OCI-LY1 (cell line): Measurements from ENCODE around the gene PPP1CB.

Experiments
- H2AFZ ChIP-seq: fragments of 200-600 bp; sonication (generic), shearing (Covaris generic); 2 replicates; pipeline ENCODE4 v1.6.0; 2014; ENCODE audit warnings: antibody characterized with exemption, mild to moderate bottlenecking, low read length
- H3F3A ChIP-seq: fragments of 200-600 bp; sonication (generic), shearing (Covaris generic); 2 replicates; pipeline ENCODE4 v1.6.0; 2014; ENCODE audit warnings: mild to moderate bottlenecking, antibody characterized with exemption, low read length, moderate library complexity; ENCODE audit not compliant: insufficient read depth
- H3K27ac ChIP-seq: fragments of 200-600 bp; sonication (generic); 2 replicates; pipeline ENCODE4 v1.5.1; 2014; ENCODE audit warnings: low read length, mixed run types, mild to moderate bottlenecking, low read depth; ENCODE audit not compliant: poor library complexity, severe bottlenecking
- H3K27me3 ChIP-seq: fragments of 200-600 bp; sonication (generic); 2 replicates; pipeline ENCODE4 v1.6.0; 2014; ENCODE audit warnings: antibody characterized with exemption, mild to moderate bottlenecking, low read length, moderate library complexity; ENCODE audit not compliant: insufficient read depth
- H3K36me3 ChIP-seq: fragments of 200-600 bp; sonication (generic); 2 replicates; pipeline ENCODE4 v1.6.1; 2014; ENCODE audit warnings: mild to moderate bottlenecking, antibody characterized with exemption, low read length, moderate library complexity, mixed read lengths; ENCODE audit not compliant: insufficient read depth
- H3K4me1 ChIP-seq: fragments of 200-600 bp; sonication (generic); 2 replicates; pipeline ENCODE4 v1.5.1; 2014; ENCODE audit warnings: mild to moderate bottlenecking, low read length, moderate library complexity; ENCODE audit not compliant: insufficient read depth, severe bottlenecking
- H3K4me2 ChIP-seq: fragments of 200-600 bp; sonication (generic), shearing (Covaris generic); 2 replicates; pipeline ENCODE4 v1.6.1; 2014; ENCODE audit warnings: low read length
- H3K4me3 ChIP-seq: fragments of 200-600 bp; sonication (generic); 2 replicates; pipeline ENCODE4 v1.5.1; 2014; ENCODE audit warnings: low read length, low read depth, mild to moderate bottlenecking, mixed read lengths; ENCODE audit not compliant: poor library complexity, severe bottlenecking
- H3K79me2 ChIP-seq: fragments of 200-600 bp; shearing (Covaris generic); 2 replicates; pipeline ENCODE4 v1.6.1; 2016; ENCODE audit warnings: mixed run types, low read length, mixed read lengths; ENCODE audit not compliant: insufficient read depth
- H3K9ac ChIP-seq: fragments of 200-600 bp; sonication (generic), shearing (Covaris generic); 2 replicates; pipeline ENCODE4 v1.6.1; 2014; ENCODE audit warnings: mild to moderate bottlenecking, low read length, mixed read lengths
- H3K9me2 ChIP-seq: fragments of 200-600 bp; sonication (generic), shearing (Covaris generic); 2 replicates; pipeline ENCODE4 v1.6.1; 2014; ENCODE audit warnings: low read depth, mild to moderate bottlenecking, low read length, mixed read lengths
- H3K9me3 ChIP-seq: fragments of 200-600 bp; shearing (Covaris generic); 2 replicates; pipeline ENCODE4 v1.6.1; 2014; ENCODE audit warnings: low read length, mixed read lengths
- H4K20me1 ChIP-seq: fragments of 200-600 bp; sonication (generic), shearing (Covaris generic); 2 replicates; pipeline ENCODE4 v1.6.0; 2016; ENCODE audit warnings: mild to moderate bottlenecking, low read length; ENCODE audit not compliant: insufficient read depth
- EZH2 ChIP-seq: fragments of 200-600 bp; sonication (generic), shearing (Covaris generic); IDR thresholded peaks from 2 replicates; pipeline ENCODE4 v1.8.0; 2017; ENCODE audit warnings: borderline replicate concordance, mixed run types, mild to moderate bottlenecking, antibody characterized with exemption, low read length, moderate library complexity, mixed read lengths
- TF ChIP-seq, protein P1 (sequence below): fragments of 200-600 bp; sonication (generic), shearing (Covaris generic); IDR thresholded peaks from 2 replicates; pipeline ENCODE4 v1.5.1; 2017; ENCODE audit warnings: mild to moderate bottlenecking, antibody characterized with exemption, low read length, moderate library complexity, mixed read lengths

Gene PPP1CB

DNA sequence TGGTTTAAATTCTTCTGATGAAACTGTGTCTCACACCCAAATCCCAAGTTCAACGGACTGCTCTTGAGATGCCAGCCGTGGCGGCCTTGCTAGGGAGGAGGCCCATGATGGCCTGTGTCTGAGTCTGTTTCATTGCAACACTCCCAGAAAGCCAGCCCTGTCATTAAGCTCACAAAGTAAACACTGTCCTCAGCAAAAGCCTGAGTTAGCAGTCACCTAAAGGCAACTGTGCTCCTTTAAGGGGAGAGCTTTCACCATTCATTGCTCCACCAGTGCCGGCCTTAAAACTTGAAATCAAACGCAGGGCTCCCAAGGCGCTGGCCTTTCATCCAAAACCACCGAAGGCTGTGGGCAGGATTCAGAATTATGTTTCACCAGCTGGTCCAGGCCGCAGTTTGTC, 42.5 kb upstream of the PPP1CB start:
- no peaks in the 10 kb centered on the region for H3K9me3 ChIP-seq
- H3K9me2 ChIP-seq: no peaks in the 10 kb centered on the region
- H3K9ac ChIP-seq: no peak overlapping the region
- H3K27me3 ChIP-seq: 0 out of 2 replicates have a peak, but pooled peaks cover 6% of the 10 kb centered on the region
- TF ChIP-seq, protein P1, sequence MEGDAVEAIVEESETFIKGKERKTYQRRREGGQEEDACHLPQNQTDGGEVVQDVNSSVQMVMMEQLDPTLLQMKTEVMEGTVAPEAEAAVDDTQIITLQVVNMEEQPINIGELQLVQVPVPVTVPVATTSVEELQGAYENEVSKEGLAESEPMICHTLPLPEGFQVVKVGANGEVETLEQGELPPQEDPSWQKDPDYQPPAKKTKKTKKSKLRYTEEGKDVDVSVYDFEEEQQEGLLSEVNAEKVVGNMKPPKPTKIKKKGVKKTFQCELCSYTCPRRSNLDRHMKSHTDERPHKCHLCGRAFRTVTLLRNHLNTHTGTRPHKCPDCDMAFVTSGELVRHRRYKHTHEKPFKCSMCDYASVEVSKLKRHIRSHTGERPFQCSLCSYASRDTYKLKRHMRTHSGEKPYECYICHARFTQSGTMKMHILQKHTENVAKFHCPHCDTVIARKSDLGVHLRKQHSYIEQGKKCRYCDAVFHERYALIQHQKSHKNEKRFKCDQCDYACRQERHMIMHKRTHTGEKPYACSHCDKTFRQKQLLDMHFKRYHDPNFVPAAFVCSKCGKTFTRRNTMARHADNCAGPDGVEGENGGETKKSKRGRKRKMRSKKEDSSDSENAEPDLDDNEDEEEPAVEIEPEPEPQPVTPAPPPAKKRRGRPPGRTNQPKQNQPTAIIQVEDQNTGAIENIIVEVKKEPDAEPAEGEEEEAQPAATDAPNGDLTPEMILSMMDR: no peak
- TF ChIP-seq EZH2: no peak
- no peaks in the 10 kb centered on the region for H4K20me1 ChIP-seq
- H3K79me2 ChIP-seq: no peaks in the 10 kb centered on the region
- no peak overlapping the region for H3K4me3 ChIP-seq
- H3K36me3 ChIP-seq: no peaks in the 10 kb centered on the region
- no peak overlapping the region for H3K4me2 ChIP-seq
- H2AFZ ChIP-seq: no peak overlapping the region
- H3F3A ChIP-seq: no peaks in the 10 kb centered on the region
- H3K27ac ChIP-seq: no peak overlapping the region
- no peaks in the 10 kb centered on the region for H3K4me1 ChIP-seq

GRCh38 chr2:28710545-28710944, 41.1 kb upstream of the PPP1CB start:
- no peaks in the 10 kb centered on the region for H3K79me2 ChIP-seq
- 0 out of 2 replicates have a peak, but pooled peaks cover 6% of the 10 kb centered on the region for H3K27me3 ChIP-seq
- no peak overlapping the region for H2AFZ ChIP-seq
- no peaks in the 10 kb centered on the region for H3F3A ChIP-seq
- H3K9ac ChIP-seq: no peak overlapping the region
- H3K27ac ChIP-seq: no peak overlapping the region
- no peaks in the 10 kb centered on the region for H3K36me3 ChIP-seq
- no peak for TF ChIP-seq EZH2
- TF ChIP-seq, protein P1: no peak
- H3K9me2 ChIP-seq: no peaks in the 10 kb centered on the region
- no peaks in the 10 kb centered on the region for H4K20me1 ChIP-seq
- H3K4me3 ChIP-seq: no peak overlapping the region
- H3K4me1 ChIP-seq: no peaks in the 10 kb centered on the region
- H3K4me2 ChIP-seq: no peak overlapping the region
- no peaks in the 10 kb centered on the region for H3K9me3 ChIP-seq

- Histone ChIP-seq H3K4me2 (no peak overlapping the region), H3K36me3 (no peaks in the 10 kb centered on the region), H3K4me1 (no peaks in the 10 kb centered on the region), H3K9ac (no peak overlapping the region), H3K27me3 (0 out of 2 replicates have a peak, but pooled peaks cover 6% of the 10 kb centered on the region), H3K9me2 (no peaks in the 10 kb centered on the region), H3K4me3 (no peak overlapping the region), H4K20me1 (no peaks in the 10 kb centered on the region), H2AFZ (no peak overlapping the region), H3F3A (no peaks in the 10 kb centered on the region), H3K27ac (no peak overlapping the region), H3K9me3 (no peaks in the 10 kb centered on the region), H3K79me2 (no peaks in the 10 kb centered on the region)
- no peak for TF ChIP-seq EZH2
- TF ChIP-seq, protein P1: no peak
These were observed 37.9 kb upstream of the PPP1CB start for GRCh38 chr2:28713577-28714298.
